A673 (cell line): ENCODE measurements around the gene CDH4. TPM values are rescaled to one million over a fixed set of nuclear protein-coding genes. Genes with fewer than 3 reads are reported as not detected.

Source experiments
- BruUV-seq: library from RNA; stranded (reverse); fragments of 400-500 nt; replicated peaks from 2 replicates; lab custom pipeline; 2021; lab: Mats Ljungman, UMichigan
- CTCF ChIA-PET: fragments of 300-600 bp; sonication (Branson Sonifier 250); formaldehyde crosslinking; loops from one replicate; lab custom pipeline; 2022; ENCODE audit warnings: antibody characterized with exemption; lab: Charles Lee
- POLR2A ChIA-PET: fragments of 300-600 bp; sonication (Branson Sonifier 250); formaldehyde crosslinking; loops from one replicate; lab custom pipeline; 2022; ENCODE audit warnings: antibody characterized with exemption; ENCODE audit not compliant: low non-redundant PET; lab: Charles Lee
- DNase-seq: peaks from one replicate; pipeline ENCODE4 v3.0.0-alpha.2; 2015; ENCODE audit warnings: low spot score
- H3K27ac ChIP-seq: fragments of 200-600 bp; sonication (generic); 2 replicates; pipeline ENCODE4 v1.5.1; 2016; ENCODE audit warnings: mixed run types, low read depth, mild to moderate bottlenecking, mixed read lengths, antibody characterized with exemption, low read length; ENCODE audit not compliant: poor library complexity, severe bottlenecking
- H3K27me3 ChIP-seq: fragments of 200-600 bp; sonication (generic); replicated peaks from 2 replicates; pipeline ENCODE4 v1.6.1; 2017; ENCODE audit warnings: mixed run types, low read depth, mild to moderate bottlenecking, mixed read lengths, antibody characterized with exemption, low read length; ENCODE audit not compliant: insufficient read depth, poor library complexity
- H3K36me3 ChIP-seq: fragments of 200-600 bp; sonication (generic); 2 replicates; pipeline ENCODE4 v1.6.1; 2016; ENCODE audit warnings: mixed run types, mild to moderate bottlenecking, mixed read lengths, antibody characterized with exemption, low read length; ENCODE audit not compliant: insufficient read depth, poor library complexity, severe bottlenecking
- H3K4me1 ChIP-seq: fragments of 200-600 bp; sonication (generic); 2 replicates; pipeline ENCODE4 v1.6.1; 2017; ENCODE audit warnings: mixed run types, mild to moderate bottlenecking, mixed read lengths, antibody characterized with exemption, low read length; ENCODE audit not compliant: insufficient read depth, poor library complexity, severe bottlenecking
- H3K4me3 ChIP-seq: fragments of 200-600 bp; sonication (generic); 2 replicates; pipeline ENCODE4 v1.5.1; 2016; ENCODE audit warnings: low read depth, mixed run types, mild to moderate bottlenecking, mixed read lengths, low read length; ENCODE audit not compliant: poor library complexity, severe bottlenecking
- H3K9me3 ChIP-seq: fragments of 200-600 bp; sonication (generic); 2 replicates; pipeline ENCODE4 v1.6.1; 2016; ENCODE audit warnings: mixed run types, low read depth, mild to moderate bottlenecking, mixed read lengths, antibody characterized with exemption, low read length; ENCODE audit not compliant: poor library complexity, severe bottlenecking
- CTCF ChIP-seq: fragments of 300-800, 200-600 bp; sonication (generic); conservative IDR thresholded peaks from 2 replicates; pipeline ENCODE4 v1.5.1; 2017; ENCODE audit warnings: low read depth, mild to moderate bottlenecking, antibody characterized with exemption, low read length, moderate library complexity, mixed read lengths
- EZH2 ChIP-seq: fragments of 200-600 bp; sonication (generic); IDR thresholded peaks from 2 replicates; pipeline ENCODE4 v1.6.1; 2017; ENCODE audit warnings: borderline replicate concordance, low read depth, mild to moderate bottlenecking, mixed read lengths, antibody characterized with exemption, low read length; ENCODE audit not compliant: poor library complexity, severe bottlenecking
- intact Hi-C: fragments of 100-400 bp; cut with micrococcal nuclease; formaldehyde crosslinking; loops from one replicate; pipeline ENCODE4 v1.10.0; 2022; ENCODE audit not compliant: unreplicated experiment
- total RNA-seq: library from RNA; stranded (reverse); gene quantifications from 2 replicates; pipeline ENCODE4 v1.2.3, GENCODE V29; 2021

Gene CDH4
- total RNA-seq, 1 experiment from 2014 or later: 8.3 TPM

DNA sequence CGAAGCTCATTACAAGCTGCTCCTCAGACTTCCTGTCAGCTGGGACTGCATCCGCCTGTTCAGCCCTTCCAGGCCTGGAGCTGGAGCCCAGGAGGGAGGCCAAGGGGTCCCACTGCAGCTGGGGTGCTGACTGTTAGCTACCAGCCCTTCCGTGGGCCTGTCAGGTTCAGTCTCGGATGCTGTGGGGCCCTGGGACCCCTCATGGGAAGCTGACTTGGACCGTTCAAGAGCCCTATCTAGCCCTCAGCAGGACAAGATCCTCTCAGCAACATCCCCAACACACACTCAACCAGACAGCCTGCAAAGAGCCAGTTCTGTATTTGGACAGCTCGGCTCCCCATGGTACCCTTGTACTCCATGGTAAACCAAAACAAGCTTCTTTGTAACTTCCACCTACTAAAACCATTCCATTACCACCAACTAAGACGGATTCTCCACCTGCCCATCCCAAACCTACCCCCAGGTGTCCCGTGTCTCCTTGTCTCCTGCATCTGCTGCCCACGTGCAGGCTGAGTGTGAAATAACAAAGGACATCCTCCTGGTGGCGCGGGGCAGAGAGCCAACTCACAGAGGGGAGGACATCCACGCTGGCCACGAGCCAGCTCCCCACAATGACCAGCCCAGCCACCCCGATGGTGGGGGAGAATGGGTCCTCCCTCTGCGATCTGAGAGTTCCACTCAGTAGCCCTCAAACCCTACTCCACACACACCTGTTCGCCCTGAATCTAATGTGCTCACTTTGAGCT is 702.4 kb downstream of the CDH4 start:
- intact Hi-C loops: no loop called here
- POLR2A ChIA-PET: no interaction called here
- TF ChIP-seq CTCF (no peak), EZH2 (no peak)

DNA sequence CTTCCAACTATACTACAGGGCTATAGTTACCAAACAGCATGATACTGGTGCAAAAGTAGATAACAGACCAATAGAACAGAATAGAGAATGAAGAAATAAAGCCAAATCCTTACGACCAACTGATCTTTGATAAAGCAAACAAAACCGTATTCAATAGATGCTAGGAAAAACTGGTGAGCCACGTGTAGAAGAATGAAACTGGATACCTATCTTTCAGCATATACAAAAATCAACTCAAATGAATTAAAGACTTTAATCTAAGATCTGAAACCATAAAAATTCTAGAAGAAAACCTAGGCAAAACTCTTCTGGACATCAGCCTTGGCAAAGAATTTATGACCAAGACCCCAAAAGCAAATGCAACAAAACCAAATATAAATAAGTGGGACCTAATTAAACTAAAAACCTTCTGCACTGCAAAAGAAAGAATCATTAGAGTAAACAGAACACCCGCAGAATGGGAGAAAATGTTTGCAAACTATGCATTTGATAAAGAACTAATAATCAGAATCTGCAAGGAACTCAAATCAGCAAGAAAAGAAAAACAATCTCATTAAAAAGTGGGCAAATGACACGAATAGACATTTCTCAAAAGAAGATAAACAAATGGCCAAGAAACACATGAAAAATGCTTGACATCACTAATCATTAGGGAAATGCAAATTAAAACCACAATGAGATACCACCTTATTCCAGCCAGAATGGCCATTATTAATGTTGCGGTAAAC is 703.8 kb downstream of the CDH4 start:
- no peak overlapping the region for H3K27ac ChIP-seq
- DNase-seq: no peak
- H3K4me3 ChIP-seq: no peak overlapping the region
- POLR2A ChIA-PET: no interaction called here
- intact Hi-C loops: no loop called here
- no peaks in the 10 kb centered on the region for H3K9me3 ChIP-seq
- no peaks in the 10 kb centered on the region for H3K4me1 ChIP-seq
- CTCF ChIA-PET: no interaction called here
- no peaks in the 10 kb centered on the region for H3K36me3 ChIP-seq
- TF ChIP-seq CTCF: no peak
- no peak for TF ChIP-seq EZH2
- BruUV-seq: no TSS peak
- H3K27me3 ChIP-seq: peaks cover 37% of the 10 kb centered on the region

More for the DNA sequence above, 702.4 kb downstream of the CDH4 start:
- Histone ChIP-seq H3K27me3 (peaks cover 37% of the 10 kb centered on the region), H3K4me3 (no peak overlapping the region), H3K27ac (no peak overlapping the region), H3K9me3 (no peaks in the 10 kb centered on the region), H3K36me3 (no peaks in the 10 kb centered on the region), H3K4me1 (no peaks in the 10 kb centered on the region)
- BruUV-seq: no TSS peak
- no peak for DNase-seq
- CTCF ChIA-PET: no interaction called here

DNA sequence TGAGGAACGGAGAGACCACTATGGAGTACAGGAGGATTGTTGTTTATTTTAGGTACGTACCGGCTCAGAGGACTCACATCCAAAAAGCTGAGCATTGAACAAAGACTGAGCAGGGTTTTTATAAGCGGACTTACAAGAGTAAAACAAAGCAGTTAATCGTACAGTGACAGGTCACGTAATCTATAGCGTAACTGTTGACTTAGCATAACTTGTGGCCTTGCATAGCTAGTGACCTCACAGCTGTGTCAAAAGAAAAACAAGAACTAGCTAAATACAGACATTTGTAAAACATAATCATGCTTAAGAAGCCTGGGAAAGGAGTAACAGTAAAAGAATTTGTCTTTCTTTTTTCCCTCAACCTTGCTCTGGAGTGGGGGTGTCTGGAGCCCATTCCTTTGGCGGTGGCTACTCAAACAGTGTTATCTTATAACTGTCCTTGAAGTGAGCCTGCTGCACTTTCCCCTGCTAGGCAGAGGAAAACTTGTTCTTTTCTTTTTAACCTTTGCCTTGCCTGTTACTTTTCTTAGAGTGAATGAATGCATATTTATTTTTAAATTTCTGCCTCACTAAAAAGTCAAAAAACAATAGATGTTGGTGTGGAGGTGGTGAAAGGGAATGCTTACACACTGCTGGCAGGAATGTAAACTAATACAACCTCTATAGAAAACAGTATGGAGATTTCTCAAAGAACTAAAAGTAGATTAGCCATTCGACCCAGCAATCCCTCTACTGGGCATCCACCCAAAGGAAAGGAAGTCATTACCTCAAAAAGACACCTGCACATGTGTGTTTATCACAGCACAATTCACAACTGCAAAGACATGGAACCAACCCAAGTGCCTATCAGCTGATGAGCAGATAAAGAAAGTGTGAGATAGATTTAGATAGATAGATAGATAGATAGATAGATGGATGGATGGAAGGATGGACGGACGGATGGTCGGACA is 704.6 kb downstream of the CDH4 start:
- Histone ChIP-seq H3K27ac (no peak overlapping the region), H3K9me3 (no peaks in the 10 kb centered on the region), H3K4me3 (no peak overlapping the region), H3K27me3 (peaks cover 37% of the 10 kb centered on the region), H3K4me1 (no peaks in the 10 kb centered on the region), H3K36me3 (no peaks in the 10 kb centered on the region)
- no TSS peak for BruUV-seq
- no peak for DNase-seq
- TF ChIP-seq CTCF (no peak), EZH2 (no peak)
- intact Hi-C loops: no loop called here
- ChIA-PET CTCF (no interaction called here), POLR2A (no interaction called here)
